PFSK-1 (cell line): Measurements from ENCODE around the gene NIPBL.

Experiments used
- POLR2AphosphoS5 ChIP-seq: IDR thresholded peaks from 2 replicates; pipeline ENCODE4 v1.6.1; 2012; ENCODE audit warnings: low read depth, mild to moderate bottlenecking, control low read depth, low read length, moderate library complexity
- SIN3A ChIP-seq: IDR thresholded peaks from 2 replicates; pipeline ENCODE4 v1.6.1; 2012; ENCODE audit warnings: mild to moderate bottlenecking, low read length, moderate library complexity, borderline replicate concordance; ENCODE audit not compliant: insufficient read depth
- TAF1 ChIP-seq: IDR thresholded peaks from 2 replicates; pipeline ENCODE4 v1.6.1; 2012; ENCODE audit warnings: low read length, control low read depth, borderline replicate concordance; ENCODE audit not compliant: insufficient read depth
- TF ChIP-seq, protein P1 (sequence below), 2 experiments: IDR thresholded peaks; 2 replicates each; pipeline versions ENCODE4 v1.6.1 to v1.8.0; 2011 to 2012; ENCODE audit warnings: low read depth in 2 of 2, low read length in 2 of 2, control low read depth in 1 of 2, inconsistent platforms in 1 of 2, mild to moderate bottlenecking in 1 of 2, moderate library complexity in 1 of 2; ENCODE audit not compliant: insufficient read depth in 1 of 2

DNA sequence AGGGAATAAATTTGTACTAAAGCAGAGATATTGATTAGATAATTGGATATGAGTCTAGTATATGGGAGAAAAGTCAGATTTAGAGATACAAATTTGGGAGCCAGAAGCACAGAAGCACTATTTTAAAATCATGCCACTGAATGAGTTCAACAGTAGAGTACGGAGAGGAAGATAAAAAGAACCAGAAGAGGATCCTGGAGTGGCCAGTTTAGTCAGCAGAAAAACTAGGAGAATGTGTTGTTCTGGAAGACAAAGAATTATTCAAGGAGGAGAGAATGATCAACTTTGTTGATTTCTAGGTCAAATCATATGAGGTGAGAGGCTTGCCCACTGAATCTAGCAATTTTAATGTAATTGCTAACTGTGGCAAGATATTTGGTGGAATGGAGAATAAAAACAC, 67.0 kb downstream of the NIPBL start:
- TF ChIP-seq POLR2AphosphoS5 (no peak), SIN3A (no peak), TAF1 (no peak)
- TF ChIP-seq, protein P1, sequence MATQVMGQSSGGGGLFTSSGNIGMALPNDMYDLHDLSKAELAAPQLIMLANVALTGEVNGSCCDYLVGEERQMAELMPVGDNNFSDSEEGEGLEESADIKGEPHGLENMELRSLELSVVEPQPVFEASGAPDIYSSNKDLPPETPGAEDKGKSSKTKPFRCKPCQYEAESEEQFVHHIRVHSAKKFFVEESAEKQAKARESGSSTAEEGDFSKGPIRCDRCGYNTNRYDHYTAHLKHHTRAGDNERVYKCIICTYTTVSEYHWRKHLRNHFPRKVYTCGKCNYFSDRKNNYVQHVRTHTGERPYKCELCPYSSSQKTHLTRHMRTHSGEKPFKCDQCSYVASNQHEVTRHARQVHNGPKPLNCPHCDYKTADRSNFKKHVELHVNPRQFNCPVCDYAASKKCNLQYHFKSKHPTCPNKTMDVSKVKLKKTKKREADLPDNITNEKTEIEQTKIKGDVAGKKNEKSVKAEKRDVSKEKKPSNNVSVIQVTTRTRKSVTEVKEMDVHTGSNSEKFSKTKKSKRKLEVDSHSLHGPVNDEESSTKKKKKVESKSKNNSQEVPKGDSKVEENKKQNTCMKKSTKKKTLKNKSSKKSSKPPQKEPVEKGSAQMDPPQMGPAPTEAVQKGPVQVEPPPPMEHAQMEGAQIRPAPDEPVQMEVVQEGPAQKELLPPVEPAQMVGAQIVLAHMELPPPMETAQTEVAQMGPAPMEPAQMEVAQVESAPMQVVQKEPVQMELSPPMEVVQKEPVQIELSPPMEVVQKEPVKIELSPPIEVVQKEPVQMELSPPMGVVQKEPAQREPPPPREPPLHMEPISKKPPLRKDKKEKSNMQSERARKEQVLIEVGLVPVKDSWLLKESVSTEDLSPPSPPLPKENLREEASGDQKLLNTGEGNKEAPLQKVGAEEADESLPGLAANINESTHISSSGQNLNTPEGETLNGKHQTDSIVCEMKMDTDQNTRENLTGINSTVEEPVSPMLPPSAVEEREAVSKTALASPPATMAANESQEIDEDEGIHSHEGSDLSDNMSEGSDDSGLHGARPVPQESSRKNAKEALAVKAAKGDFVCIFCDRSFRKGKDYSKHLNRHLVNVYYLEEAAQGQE (IDR thresholded peaks at IDR 0.05; ENCODE audit: insufficient read depth in 1 of 2, low read depth in 2 of 2, low read length in 2 of 2) = no peak
